ENCODE results near the gene NRG4.
"Not testable (repeated sequence)": the region's sequence is repeated elsewhere in the genome, so short reads cannot be mapped to it uniquely, and the experiment has no call there.

Gene NRG4

DNA sequence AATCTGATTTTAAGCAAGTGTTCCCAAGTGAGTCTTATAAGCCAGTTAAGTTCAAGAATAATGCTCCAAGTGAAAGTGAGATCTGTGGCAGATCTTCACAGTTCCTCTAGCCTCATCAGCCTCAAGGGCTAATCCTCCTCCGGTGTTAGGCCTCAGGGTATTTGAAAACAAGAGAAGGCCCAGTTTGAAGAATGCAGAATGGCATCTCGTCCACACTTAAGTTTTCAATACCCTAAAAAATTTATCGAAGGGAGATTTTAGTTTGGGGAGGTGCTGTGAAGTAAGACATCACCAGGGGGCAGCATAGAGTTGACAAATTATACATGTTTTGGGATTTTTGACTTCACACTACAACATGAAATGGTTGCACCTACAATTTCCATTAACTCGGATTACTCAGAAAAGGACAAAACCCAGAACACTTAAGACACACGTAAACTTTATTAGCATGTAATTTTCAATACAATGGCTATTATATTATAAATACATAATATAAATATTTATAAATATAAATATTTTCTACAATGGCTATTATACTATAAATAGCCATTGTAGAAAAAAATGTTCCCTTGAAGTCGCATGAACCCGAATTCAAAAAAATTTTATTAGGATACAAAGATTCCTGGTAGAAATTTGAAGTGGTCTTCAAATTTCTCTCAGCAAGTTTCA lies 45.2 kb upstream of the NRG4 start:
- DNase-seq (ENCODE audit: low read depth), result peak; percentile 60
- TF ChIP-seq, protein P1, sequence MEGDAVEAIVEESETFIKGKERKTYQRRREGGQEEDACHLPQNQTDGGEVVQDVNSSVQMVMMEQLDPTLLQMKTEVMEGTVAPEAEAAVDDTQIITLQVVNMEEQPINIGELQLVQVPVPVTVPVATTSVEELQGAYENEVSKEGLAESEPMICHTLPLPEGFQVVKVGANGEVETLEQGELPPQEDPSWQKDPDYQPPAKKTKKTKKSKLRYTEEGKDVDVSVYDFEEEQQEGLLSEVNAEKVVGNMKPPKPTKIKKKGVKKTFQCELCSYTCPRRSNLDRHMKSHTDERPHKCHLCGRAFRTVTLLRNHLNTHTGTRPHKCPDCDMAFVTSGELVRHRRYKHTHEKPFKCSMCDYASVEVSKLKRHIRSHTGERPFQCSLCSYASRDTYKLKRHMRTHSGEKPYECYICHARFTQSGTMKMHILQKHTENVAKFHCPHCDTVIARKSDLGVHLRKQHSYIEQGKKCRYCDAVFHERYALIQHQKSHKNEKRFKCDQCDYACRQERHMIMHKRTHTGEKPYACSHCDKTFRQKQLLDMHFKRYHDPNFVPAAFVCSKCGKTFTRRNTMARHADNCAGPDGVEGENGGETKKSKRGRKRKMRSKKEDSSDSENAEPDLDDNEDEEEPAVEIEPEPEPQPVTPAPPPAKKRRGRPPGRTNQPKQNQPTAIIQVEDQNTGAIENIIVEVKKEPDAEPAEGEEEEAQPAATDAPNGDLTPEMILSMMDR (conservative IDR thresholded peaks at IDR 0.05; ENCODE audit: low read depth, low read length), result peak; percentile 79
- H3K4me3 ChIP-seq (ENCODE audit: low read depth, low read length), result no peak overlapping the region

DNA sequence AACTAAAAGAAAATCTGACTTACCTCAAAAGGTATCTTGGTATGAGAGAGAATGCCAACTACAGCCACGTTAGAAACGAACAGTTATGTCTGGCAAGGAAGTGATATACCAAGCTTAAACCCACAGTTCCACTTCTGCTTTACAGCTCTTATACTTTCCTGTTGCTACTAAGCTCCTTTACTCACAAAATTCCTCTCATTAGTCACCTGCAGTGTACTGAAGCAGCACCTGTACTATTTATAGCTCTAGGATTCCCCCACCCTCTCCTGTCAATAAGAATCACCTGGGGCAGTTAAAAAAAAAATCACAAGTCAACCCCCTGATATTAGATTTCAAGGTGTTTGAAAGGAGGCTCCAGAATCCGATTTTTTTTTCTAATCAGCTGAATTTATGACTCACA lies 44.7 kb upstream of the NRG4 start:
- no peak overlapping the region for H3K4me3 ChIP-seq (ENCODE audit: low read depth, low read length)
- no peak for DNase-seq (ENCODE audit: low read depth)
- TF ChIP-seq, protein P1 (conservative IDR thresholded peaks at IDR 0.05; ENCODE audit: low read depth, low read length), result no peak

DNA sequence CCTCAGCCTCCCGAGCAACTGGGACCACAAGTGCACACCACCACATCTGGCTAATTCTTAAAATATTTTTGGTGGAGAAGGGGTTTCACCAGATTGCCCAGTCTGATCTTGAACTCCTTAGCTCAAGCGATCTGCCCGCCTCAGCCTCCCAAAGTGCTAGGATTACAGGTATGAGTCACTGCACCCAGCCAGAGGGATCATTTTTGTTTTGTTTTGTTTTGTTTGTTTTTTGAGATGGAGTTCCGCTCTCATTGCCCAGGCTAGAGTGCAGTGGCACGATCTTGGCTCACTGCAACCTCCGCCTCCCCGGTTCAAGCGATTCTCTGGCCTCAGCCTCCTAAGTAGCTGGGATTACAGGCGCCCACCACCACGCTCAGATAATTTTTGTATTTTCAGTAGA lies 42.0 kb upstream of the NRG4 start:
- not testable (repeated sequence) for H3K4me3 ChIP-seq (ENCODE audit: low read depth, low read length); DNase-seq (ENCODE audit: low read depth)

DNA sequence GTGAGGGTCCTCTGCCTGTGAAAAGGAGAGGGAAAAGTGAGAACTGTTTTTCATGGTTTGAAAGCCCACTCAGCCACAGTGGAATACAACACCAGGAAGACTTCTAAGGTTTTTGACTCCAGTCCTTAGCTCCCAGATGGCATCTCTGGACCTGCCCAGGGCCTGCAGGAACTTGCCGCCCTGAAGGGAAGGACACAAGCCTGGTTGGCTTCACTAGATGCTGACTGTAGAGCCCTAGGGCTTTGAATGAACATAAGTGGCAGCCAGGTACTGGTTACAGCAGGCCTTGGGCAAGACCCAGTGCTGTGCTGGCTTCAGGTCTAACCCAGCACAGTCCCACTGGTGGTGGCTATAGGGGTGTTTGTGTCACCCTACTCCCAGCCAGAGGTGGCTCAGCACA lies 26.3 kb upstream of the NRG4 start:
- DNase-seq (ENCODE audit: low read depth), result no peak
- TF ChIP-seq, protein P1 (conservative IDR thresholded peaks at IDR 0.05; ENCODE audit: low read depth, low read length), result no peak
- no peak overlapping the region for H3K4me3 ChIP-seq (ENCODE audit: low read depth, low read length)

DNA sequence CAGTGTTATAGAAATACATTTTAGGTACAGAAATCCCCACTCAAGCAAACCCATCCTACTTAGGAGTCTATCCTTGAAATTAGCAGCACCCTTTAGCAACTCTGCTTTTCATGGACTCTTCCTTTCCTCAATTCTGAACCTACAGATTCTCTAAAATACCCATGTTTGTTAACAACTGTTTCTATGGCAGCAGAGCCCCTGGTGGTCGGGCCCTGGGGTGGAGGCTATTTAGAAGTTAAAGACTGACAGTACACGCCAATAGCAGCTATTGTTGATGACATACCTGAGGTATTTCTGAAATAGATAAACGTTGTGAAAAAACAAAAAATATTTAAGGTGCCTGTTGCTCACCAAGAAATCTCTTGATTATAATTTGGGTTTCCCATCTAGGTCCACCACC lies 23.4 kb upstream of the NRG4 start:
- no peak for DNase-seq (ENCODE audit: low read depth)
- H3K4me3 ChIP-seq (ENCODE audit: low read depth, low read length), result no peak overlapping the region
- TF ChIP-seq, protein P1 (conservative IDR thresholded peaks at IDR 0.05; ENCODE audit: low read depth, low read length), result no peak

DNA sequence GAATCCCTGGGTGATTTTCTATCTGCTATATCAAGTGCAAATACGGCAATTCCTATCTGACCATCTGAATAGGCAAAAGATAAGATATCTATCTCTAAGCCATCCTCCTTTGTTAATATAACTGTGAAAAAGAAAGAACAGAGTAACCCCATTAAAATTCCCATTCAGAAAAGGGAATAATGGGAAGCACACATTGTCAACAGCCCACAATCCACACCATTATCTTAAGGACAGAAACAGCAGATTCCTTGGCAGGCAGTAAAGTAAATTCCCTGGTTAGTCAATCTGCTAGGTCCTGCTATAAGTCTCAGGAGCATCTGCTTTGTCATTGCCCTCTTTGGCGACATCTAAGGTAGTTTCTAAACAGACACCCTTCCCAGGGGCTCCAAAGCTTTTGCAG lies 21.9 kb upstream of the NRG4 start:
- no peak for DNase-seq (ENCODE audit: low read depth)
- TF ChIP-seq, protein P1 (conservative IDR thresholded peaks at IDR 0.05; ENCODE audit: low read depth, low read length), result no peak
- H3K4me3 ChIP-seq (ENCODE audit: low read depth, low read length), result no peak overlapping the region

DNA sequence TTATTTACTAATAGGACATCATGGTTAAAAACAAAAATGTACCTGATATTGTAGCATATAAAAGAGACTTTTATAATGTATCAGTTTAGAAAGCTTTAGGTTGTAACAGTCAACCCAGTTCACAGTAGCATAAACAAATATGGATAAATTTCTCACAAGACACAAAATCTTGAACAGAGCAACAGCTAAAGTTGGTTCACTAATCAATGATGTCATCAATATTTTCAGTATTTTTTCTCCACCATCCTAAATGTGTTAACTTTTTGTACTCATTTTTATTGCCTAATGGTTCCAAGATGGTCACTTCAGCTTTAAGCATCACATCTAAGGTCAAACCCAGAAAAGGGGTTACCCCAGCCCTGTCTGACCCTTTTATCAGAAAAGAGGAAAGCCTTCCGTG lies 21.2 kb upstream of the NRG4 start:
- H3K4me3 ChIP-seq (ENCODE audit: low read depth, low read length), result no peak overlapping the region
- TF ChIP-seq, protein P1 (conservative IDR thresholded peaks at IDR 0.05; ENCODE audit: low read depth, low read length), result no peak
- DNase-seq (ENCODE audit: low read depth), result no peak

Data from choroid plexus epithelial cell (primary cell).